CD4-positive, alpha-beta T cell (primary cell): Measurements from ENCODE around the gene MAMLD1. TPM values are rescaled to one million over a fixed set of nuclear protein-coding genes. Genes with fewer than 3 reads are reported as not detected.

Experiments
- ATAC-seq: fragments of 200-7000 bp; cut with Tn5 transposase; one replicate; pipeline ENCODE4 v1.10.0; 2022; ENCODE audit warnings: mild to moderate bottlenecking; ENCODE audit not compliant: poor library complexity
- CTCF ChIA-PET: fragments of 350-600 bp; sonication (Branson Sonifier 250); formaldehyde crosslinking; loops from one replicate; lab custom pipeline; 2021; ENCODE audit warnings: antibody characterized with exemption, inconsistent platforms; lab: Charles Lee
- POLR2A ChIA-PET: fragments of 350-600 bp; sonication (Branson Sonifier 250); formaldehyde crosslinking; loops from one replicate; lab custom pipeline; 2021; ENCODE audit warnings: antibody characterized with exemption, inconsistent platforms; lab: Charles Lee
- DNase-seq, 14 experiments: peaks; one replicate each; pipeline ENCODE4 v3.0.0-alpha.2; 2013 to 2020; ENCODE audit warnings: mixed read lengths in 2 of 14
- H3K27ac ChIP-seq, 2 donors: one replicate each; pipeline versions ENCODE4 v1.5.1 to v1.7.0; 2013; ENCODE audit warnings: low read length in 2 of 2, low read depth in 1 of 2, mild to moderate bottlenecking in 1 of 2
- H3K27me3 ChIP-seq, 2 experiments: 1 replicate in 1 of 2; 2 replicates in 1 of 2; pipeline versions ENCODE4 v1.6.1 to v1.7.0; 2013; ENCODE audit warnings: low read length in 2 of 2, control low read depth in 1 of 2, mild to moderate bottlenecking in 1 of 2, moderate library complexity in 1 of 2; ENCODE audit not compliant: insufficient read depth in 2 of 2, control insufficient read depth in 1 of 2
- H3K36me3 ChIP-seq: one replicate; pipeline ENCODE4 v1.6.1; 2013; ENCODE audit warnings: low read length, control low read depth; ENCODE audit not compliant: insufficient read depth
- H3K4me1 ChIP-seq: one replicate; pipeline ENCODE4 v1.6.1; 2013; ENCODE audit warnings: low read length, control low read depth; ENCODE audit not compliant: insufficient read depth
- H3K4me3 ChIP-seq: one replicate; pipeline ENCODE4 v1.5.1; 2013; ENCODE audit warnings: mild to moderate bottlenecking, low read length, moderate library complexity
- H3K9me3 ChIP-seq, 2 experiments: 1 replicate in 1 of 2; 2 replicates in 1 of 2; pipeline versions ENCODE4 v1.6.1 to v1.7.0; 2013; ENCODE audit warnings: low read length in 2 of 2, mild to moderate bottlenecking in 2 of 2, control low read depth in 1 of 2, moderate library complexity in 1 of 2; ENCODE audit not compliant: control insufficient read depth in 1 of 2, insufficient read depth in 1 of 2
- H3K27ac Mint-ChIP-seq: one replicate; pipeline ENCODE4 v1.8.0; 2020; ENCODE audit warnings: mixed read lengths
- H3K27me3 Mint-ChIP-seq: one replicate; pipeline ENCODE4 v1.8.0; 2021; ENCODE audit warnings: mixed read lengths
- H3K36me3 Mint-ChIP-seq: one replicate; pipeline ENCODE4 v1.8.0; 2021; ENCODE audit warnings: low read depth, mixed read lengths
- H3K4me1 Mint-ChIP-seq: one replicate; pipeline ENCODE4 v1.8.0; 2021; ENCODE audit warnings: low read depth, mixed read lengths
- H3K4me3 Mint-ChIP-seq: one replicate; pipeline ENCODE4 v1.8.0; 2020; ENCODE audit warnings: mild to moderate bottlenecking, mixed read lengths
- H3K9me3 Mint-ChIP-seq: one replicate; pipeline ENCODE4 v1.8.0; 2020; ENCODE audit warnings: mixed read lengths
- intact Hi-C, 2 experiments: fragments of 100-400 bp; cut with DNase I in 1 of 2; cut with micrococcal nuclease in 1 of 2; formaldehyde crosslinking; loops; one replicate each; pipeline versions ENCODE4 v1.15.1 to v1.9.0; 2023 to 2025; cut with DNase I, micrococcal nuclease
- total RNA-seq, 174 experiments: library from RNA in 2 of 174; stranded (reverse) in 2 of 174; gene quantifications; one replicate each; pipeline ENCODE4 v1.2.3 and lab custom pipeline; 2021 to 2026
- TF ChIP-seq, protein P1 (sequence below): fragments of 200-600 bp; IDR thresholded peaks from one replicate; pipeline ENCODE4 v1.8.0; 2022; ENCODE audit warnings: antibody characterized with exemption, mild to moderate bottlenecking

The MAMLD1 gene
- total RNA-seq, 2 experiments from 2014 or later, result 0.45 to 0.96 TPM

DNA sequence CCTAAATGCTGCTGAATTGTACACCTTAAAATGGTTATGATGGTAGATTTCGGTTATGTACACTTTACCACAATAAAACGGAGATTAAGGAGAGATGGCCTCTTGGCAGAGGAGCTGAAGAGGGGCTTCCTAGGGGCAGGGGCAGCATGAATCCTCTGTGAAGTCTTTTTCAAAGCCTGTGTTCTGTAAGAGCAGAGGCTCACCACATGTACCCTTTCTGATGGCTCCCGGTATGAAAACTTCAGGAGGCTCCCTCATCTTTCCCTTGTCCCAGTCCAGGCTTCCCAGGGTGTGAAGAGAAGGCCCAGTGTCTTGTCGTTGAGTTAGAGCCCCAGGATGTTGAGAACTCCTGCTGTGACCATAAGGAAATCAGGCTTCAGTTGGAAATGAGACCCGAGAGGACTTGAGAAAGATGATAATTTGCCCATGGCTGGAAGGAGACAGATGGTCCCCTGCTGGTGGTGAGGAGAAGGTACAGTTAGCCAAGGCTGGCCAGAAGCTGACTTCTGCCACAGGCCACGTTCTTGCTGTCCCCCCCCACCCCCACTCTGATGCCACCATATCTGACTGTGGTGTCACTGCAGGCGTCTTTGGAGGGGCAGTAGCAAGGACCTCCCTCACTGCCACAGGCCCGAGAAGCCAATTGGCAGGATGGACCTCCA, 173.5 kb downstream of the MAMLD1 start:
- Mint-ChIP-seq H3K36me3 (no peaks in the 10 kb centered on the region), H3K4me1 (no peaks in the 10 kb centered on the region), H3K27ac (no peak overlapping the region), H3K9me3 (peaks cover 6% of the 10 kb centered on the region), H3K27me3 (no peaks in the 10 kb centered on the region), H3K4me3 (no peak overlapping the region)
- Histone ChIP-seq H3K36me3 (no peaks in the 10 kb centered on the region), H3K4me3 (no peak overlapping the region), H3K4me1 (no peaks in the 10 kb centered on the region), H3K9me3 (peaks cover 0 to 5% of the 10 kb centered on the region in 2 experiments), H3K27me3 (no peaks in the 10 kb centered on the region), H3K27ac (no peak overlapping the region)
- TF ChIP-seq, protein P1, sequence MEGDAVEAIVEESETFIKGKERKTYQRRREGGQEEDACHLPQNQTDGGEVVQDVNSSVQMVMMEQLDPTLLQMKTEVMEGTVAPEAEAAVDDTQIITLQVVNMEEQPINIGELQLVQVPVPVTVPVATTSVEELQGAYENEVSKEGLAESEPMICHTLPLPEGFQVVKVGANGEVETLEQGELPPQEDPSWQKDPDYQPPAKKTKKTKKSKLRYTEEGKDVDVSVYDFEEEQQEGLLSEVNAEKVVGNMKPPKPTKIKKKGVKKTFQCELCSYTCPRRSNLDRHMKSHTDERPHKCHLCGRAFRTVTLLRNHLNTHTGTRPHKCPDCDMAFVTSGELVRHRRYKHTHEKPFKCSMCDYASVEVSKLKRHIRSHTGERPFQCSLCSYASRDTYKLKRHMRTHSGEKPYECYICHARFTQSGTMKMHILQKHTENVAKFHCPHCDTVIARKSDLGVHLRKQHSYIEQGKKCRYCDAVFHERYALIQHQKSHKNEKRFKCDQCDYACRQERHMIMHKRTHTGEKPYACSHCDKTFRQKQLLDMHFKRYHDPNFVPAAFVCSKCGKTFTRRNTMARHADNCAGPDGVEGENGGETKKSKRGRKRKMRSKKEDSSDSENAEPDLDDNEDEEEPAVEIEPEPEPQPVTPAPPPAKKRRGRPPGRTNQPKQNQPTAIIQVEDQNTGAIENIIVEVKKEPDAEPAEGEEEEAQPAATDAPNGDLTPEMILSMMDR, result no peak
- ATAC-seq, result no peak
- ChIA-PET CTCF (no interaction called here), POLR2A (no interaction called here)
- intact Hi-C loops, result no loop called here
- DNase-seq, result no peak

DNA sequence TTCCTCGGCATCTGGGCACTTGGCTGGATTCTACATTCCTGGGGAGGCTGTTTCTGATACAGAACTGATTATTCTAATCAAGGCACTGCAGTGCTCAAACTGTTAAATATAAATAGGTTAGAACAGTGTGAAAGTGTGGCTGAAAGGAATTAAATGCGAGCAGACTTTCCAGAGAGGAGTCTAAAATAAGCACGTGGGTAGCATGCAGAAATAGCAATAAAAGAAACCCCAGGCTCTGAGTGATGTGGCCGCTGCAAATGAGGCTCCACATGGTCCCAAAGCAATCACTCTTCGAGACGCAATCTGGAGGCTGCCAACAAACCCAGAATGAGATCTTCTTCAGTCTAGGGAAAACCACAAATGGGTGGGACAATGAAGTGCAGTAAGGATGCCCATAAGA, 174.7 kb downstream of the MAMLD1 start:
- Mint-ChIP-seq H3K36me3 (no peaks in the 10 kb centered on the region), H3K9me3 (peaks cover 6% of the 10 kb centered on the region), H3K4me3 (no peak overlapping the region), H3K4me1 (no peaks in the 10 kb centered on the region), H3K27me3 (no peaks in the 10 kb centered on the region), H3K27ac (no peak overlapping the region)
- CTCF ChIA-PET, result no interaction called here
- no peak overlapping the region for H3K4me3 ChIP-seq
- no peak overlapping the region for H3K27ac ChIP-seq
- no peak for DNase-seq
- peaks cover 0 to 5% of the 10 kb centered on the region in 2 experiments for H3K9me3 ChIP-seq
- POLR2A ChIA-PET, result no interaction called here
- TF ChIP-seq, protein P1, result no peak
- intact Hi-C loops, result no loop called here
- H3K36me3 ChIP-seq, result no peaks in the 10 kb centered on the region
- no peaks in the 10 kb centered on the region for H3K4me1 ChIP-seq
- no peaks in the 10 kb centered on the region for H3K27me3 ChIP-seq
- no peak for ATAC-seq

DNA sequence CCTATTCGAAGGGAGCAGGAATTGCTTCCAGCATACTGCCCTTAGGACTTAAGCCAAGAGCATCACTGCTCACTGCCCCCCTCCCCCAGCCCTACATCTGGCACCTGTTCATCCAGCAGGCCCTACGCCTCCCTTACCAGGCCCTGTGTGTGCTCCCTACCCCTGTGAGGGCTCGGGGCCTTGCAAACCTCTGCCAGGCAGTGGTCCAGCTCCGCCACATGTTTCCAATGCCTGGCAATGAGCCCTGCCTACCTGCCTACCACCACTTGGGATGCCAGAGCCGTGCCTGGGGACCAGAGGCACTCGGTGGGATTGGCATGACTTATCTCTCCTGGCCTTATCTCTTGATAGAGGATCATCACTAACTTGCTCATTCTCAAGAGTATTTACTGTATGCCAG, 177.8 kb downstream of the MAMLD1 start:
- H3K9me3 ChIP-seq, result peaks cover 0 to 5% of the 10 kb centered on the region in 2 experiments
- H3K9me3 Mint-ChIP-seq, result no peaks in the 10 kb centered on the region
- DNase-seq (no peak), ATAC-seq (no peak)
- no peaks in the 10 kb centered on the region for H3K36me3 ChIP-seq
- H3K27ac Mint-ChIP-seq, result no peak overlapping the region
- H3K36me3 Mint-ChIP-seq, result no peaks in the 10 kb centered on the region
- TF ChIP-seq, protein P1, result no peak
- POLR2A ChIA-PET, result interaction anchor here (0.6 to 0.8 kb wide), 2 partner anchors 29 to 38 kb away, joined by 3 read pairs; no protein-coding TSS in a partner anchor
- intact Hi-C loops, result loop anchor here in 1 of 2 experiments (5.0 kb wide), 1 partner anchor 46 kb away; no protein-coding TSS in a partner anchor
- peaks cover 5% of the 10 kb centered on the region for H3K4me1 ChIP-seq
- no peak overlapping the region for H3K4me3 ChIP-seq
- H3K27ac ChIP-seq, result no peak overlapping the region
- CTCF ChIA-PET, result no interaction called here
- no peaks in the 10 kb centered on the region for H3K27me3 ChIP-seq
- no peaks in the 10 kb centered on the region for H3K27me3 Mint-ChIP-seq
- peaks cover 9% of the 10 kb centered on the region for H3K4me1 Mint-ChIP-seq
- no peak overlapping the region for H3K4me3 Mint-ChIP-seq
